GM21367 (cell line): ENCODE data around the gene ERICH6.

Experiments
- ATAC-seq: cut with Tn5 transposase; IDR thresholded peaks from one replicate; pipeline ENCODE4 v1.9.1; 2021; ENCODE audit not compliant: unreplicated experiment

Gene ERICH6

DNA sequence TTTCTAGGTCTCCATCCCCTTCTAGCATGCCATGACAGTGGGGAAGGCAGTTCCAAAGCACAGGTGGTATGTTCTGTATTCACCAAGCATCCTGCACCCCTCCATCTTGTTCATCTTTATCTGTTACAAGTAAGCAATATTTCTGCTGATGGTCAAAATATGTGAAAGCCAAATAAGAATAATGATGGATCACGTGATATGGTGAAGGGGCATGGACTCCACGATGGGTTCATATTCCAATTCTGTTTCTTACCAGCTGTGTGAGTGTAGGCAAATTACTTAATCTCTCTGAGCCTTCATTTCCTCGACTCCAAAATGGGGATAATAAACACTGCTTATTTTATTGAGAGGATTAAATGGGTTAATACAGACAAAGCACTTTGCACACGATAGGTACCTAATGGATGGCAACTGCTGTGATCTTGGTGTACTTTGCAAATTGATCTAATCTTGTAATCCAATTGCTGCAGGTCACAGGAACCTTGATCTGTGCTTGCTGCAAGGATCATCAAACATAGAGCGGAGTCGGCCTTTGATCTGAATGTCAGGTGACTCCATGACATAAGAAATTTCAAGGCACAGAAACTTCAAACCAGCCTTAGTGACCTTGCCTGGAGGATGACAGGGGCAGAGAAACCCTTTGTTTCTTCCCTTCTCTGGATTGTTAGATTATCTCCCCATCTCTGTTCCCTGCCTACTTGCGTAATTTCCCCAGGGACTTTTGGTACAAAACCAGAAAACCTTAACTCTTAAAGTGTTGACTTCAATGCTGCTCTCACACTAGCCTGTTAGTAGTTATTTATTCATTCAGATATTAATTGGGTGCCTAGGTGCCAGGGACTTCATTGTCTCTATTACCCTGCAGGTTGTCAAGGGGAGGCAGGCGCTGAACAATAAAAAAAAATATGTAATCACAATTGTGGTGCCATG is 33.4 kb upstream of the ERICH6 start:
- ATAC-seq, result no peak

DNA sequence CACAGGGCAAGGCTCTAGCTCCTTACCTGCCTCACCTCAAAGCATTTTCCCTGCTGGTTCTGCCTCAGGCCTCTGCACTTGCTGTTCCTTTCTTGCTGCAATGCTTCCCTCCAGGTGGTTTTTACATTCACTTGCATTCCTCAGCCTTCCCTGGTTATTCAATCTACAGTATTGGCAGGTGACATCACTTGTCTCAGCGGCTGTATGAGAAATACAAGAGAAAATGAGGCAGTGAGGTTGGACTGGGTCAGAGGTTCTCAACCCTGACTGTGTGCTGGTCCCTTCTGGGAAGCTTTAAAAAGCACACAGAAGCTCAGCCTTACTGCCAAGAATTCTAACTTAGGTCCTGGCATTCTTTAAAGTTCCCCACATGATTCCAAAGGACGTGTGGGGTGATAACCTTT is 32.6 kb upstream of the ERICH6 start:
- no peak for ATAC-seq

DNA sequence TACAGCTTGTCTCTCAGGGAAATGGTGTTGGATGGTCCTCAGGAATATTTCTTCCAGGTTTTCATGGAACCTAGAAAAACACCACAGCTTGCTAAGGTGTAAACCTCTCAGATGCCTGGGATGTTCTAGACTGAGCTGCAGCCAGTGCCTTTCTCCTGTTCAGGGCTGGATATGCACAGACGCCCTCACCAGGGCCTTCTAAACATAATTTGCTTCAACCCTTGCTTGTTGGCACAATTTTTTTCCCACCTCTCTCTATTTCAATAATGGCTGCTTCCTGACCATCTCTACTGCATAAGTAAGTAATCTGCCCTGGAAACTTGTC is 31.0 kb upstream of the ERICH6 start:
- no peak for ATAC-seq

DNA sequence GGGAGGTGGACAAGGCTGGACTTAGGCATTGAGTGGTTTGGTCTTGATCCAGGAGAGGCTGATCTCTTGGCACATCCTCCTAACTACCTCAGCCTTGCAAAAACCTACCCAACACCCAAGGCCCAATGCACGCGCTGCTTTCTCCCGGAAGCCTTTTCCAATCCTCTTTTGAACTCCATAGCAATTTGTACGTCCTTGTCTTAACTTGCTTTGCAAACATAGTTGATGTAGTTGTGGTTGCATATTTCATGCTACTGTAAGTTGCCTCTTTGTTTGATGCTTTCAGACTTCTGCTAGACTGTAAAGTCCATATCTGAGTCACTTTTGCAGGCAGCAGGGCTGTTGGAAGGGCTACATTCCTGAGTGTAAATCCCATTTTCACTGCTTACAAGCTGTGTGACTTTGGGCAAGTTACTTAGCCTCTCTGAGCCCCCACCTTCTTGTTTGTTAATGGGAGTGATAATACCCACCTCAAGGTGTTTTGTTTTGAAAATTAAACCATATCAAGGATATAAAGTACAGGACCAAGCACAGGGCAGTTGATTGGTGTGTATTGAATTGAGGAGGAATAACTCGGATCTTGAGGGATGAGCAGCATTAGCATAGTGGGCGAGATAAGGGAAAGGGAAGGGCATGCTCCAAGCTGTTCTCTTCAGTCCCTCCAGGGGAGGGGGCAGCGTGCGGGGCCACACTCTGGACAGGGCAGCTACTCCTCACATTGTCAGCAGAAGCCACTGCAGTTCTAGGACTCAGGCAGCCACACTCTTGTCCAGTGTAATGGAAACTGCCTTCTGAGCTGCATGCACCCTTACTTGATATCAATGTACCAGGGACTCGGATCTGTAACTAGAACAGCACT is 30.4 kb upstream of the ERICH6 start:
- ATAC-seq, result no peak

DNA sequence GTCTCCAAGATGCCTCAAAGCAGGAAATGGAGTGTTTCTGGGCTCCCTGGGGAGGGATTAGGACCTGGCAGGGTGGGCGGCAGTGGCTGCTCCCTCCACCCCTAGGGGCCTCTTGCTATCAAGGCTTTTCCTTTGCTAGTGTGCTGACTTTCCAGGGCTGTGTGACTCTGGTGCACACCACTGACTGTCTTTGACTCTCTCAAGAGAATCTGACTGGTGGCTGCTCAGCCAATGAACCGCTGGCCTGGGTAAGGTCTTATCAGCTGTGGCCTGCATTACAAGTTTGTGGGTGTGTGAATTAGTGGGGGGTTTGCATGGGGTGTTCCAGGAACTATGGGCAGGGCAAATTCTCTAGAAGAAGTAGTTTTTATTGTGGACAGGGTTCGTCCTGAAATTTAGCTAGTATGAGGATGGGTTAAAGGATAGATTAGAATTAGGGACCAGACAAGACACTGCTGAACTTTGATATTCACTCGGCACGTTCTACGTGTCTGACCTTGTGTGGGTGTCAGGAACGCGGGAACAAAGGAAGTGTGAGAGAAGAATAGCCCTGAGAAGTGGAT is 29.7 kb upstream of the ERICH6 start:
- no peak for ATAC-seq

DNA sequence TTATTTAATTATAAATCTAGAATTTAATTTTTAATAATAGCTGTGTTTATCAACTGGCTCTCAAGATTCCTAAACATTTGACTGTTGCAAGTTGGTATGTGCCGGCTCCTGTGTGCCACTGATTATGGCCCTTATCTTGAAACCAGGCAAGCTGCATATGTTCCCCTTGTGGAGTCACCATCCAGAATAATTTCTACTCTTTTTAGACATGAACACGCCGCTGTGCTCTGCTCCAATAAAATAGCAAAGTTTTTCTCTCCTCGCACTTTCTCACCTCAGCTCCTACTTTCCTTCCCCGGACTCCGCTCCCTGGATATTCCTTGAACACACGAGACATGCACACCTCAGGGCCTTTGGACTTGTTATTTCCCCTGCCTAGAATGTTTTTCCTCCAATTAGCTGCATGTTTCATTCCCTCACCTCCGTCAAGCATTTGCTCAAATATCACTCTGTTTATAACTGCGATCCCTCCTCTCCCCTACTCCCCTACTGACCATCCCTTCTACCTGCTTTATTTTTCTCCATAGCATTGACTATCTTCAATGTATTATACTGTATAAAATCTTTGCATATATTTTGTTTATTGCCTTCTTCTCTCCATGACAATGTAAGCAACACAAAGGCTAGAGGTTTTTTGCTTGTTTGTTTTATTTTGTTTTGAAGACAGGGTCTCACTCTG is 26.1 kb upstream of the ERICH6 start:
- ATAC-seq, result no peak

DNA sequence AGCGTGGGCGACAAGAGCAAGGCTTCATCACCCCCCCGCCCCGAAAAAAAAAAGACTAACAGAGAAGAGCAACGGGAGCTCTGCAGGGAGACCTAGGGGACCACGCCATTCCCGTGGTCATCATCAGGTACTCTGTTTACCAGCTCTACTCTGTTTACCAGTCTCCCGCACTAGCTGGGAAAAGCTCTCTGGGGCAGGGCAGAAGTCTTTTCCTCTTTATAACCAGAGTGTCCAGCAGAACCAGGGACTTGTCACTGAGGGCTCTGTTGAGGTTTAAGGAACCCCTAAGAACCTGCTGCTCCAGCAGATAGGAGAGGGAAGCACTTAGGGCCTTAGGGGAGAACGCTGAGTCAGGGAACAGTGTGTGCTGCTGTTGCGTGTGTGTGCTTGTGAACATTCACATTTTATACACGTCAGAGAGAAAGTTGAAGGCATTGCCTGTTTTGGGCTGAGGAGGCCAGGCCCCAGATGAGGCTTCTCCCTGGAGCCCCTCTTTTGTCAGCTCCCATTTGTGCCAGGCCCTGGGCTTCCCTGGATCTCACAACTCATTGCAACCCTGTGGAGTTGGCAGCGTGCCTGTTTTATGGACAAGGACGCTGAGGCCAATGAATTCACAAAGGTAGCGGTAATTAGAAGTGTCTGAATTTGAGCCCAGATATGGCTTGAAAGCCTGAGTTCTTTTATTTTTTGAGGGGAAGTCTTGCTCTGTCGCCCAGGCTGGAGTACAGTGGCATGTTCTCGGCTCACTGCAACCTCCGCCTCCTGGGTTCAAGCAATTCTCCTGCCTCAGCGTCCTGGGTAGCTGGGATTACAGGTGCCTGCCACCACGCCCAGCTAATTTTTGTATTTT is 24.2 kb upstream of the ERICH6 start:
- ATAC-seq, result no peak

DNA sequence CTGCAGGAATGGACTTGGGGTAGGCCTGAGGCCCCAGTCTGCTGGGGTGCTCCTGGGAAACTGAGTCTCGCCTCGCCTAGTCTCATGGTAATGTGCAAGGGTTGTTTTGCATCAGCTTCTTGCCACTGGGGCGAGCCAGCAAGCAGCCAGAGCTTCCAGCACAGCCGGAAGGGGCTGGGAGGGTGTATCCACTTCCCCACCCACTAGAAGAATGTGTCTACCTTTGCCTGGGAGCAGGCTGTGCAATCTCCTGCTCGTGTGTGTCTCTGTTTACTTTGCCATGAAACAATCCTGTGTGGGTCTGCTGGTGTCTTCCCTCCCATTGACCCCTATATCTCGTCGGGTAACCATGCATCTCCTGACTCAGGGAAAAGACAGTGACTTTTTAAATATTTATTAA is 21.8 kb upstream of the ERICH6 start:
- no peak for ATAC-seq

DNA sequence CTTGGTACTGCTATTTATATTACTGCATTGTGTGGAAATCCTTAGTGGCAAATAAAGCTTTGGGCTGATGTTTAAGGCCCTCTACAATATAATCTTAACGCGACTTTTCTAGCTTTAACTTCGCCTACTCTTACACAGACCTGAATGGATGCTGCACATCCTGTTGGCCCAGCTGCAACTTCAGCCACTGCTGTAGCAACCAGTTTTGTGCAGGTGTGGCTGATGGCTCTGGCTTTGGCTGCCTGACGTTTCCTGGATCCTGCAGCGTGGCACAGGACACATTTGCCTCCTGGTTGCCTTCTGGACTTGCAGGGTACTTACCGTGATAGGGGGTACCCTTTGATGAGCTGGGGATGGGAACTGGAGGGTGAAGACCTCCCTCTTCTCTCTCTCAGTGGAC is 20.2 kb upstream of the ERICH6 start:
- no peak for ATAC-seq

DNA sequence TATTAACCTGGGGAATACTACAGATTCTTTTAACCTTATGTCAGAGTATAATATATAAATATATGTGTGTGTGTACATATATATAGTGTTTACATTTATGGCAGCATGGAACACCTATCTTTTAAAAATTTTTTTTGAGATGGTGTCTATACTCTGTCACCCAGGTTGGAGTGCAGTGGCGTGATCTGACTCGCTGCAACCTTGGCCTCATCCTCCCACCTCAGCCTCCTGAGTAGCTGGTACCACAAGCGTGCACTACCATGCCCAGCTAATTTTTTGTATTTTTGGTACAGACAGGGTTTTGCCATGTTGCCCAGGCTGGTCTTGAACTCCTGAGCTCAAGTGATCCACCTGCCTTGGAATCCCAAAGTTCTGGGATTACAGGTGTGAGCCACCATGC is 18.5 kb upstream of the ERICH6 start:
- no peak for ATAC-seq

DNA sequence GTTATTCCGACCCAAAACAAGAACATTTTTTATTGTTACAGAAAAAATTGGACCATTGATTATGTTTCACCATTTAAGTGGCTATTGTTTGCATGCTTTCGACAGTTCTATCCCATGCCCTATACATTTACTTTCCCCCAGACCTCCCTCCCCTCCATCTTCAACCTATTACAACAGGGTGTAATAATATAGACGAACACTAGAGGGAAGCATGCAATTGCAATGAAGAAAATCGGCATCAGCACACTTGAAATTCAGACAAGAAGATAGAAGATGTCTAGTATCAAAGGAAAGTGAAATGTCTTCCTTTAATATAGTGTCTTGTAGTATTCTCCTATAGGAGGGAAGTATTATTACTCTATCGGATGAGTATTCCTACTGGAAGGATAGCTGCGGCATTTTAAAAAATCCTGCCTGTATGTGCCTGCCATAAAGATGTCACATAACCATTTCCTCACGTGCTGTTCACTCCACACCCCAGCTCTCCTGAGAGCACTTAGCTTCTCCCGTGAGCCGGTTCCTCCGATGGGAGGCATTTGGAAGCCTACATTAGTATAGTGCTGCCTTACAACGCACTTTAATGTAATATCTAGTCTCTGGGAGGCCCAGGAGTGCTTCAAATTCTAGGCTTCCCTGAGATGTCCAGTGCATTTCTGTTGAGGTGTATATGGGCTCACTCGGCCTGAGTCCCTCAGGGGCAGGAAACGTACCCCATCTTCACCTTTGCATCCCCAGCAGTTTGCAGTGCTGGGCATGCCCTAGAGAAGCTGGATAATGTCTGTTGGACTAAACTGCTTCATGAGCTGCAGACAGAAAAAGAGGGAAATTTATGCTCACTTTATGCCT is 17.8 kb upstream of the ERICH6 start:
- no peak for ATAC-seq

DNA sequence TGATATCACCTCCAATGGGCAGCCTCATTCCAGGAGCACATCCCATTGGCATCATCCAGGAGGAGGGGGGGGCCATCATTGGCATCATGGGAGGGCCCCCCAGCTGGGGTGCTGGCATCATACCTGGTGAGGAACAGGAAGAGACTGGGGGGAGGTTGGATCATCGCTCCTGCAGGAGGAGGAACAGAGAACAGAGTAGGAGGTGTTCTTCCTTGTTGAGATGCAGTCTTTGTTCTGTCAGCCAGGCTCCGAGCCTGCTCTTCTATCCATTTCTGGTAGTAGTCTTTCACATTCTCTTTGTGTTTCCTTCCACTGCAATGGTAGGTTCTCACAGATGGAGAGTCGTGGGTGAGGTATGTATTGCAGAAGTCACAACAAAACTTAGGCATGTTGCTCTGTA is 16.7 kb upstream of the ERICH6 start:
- no peak for ATAC-seq

DNA sequence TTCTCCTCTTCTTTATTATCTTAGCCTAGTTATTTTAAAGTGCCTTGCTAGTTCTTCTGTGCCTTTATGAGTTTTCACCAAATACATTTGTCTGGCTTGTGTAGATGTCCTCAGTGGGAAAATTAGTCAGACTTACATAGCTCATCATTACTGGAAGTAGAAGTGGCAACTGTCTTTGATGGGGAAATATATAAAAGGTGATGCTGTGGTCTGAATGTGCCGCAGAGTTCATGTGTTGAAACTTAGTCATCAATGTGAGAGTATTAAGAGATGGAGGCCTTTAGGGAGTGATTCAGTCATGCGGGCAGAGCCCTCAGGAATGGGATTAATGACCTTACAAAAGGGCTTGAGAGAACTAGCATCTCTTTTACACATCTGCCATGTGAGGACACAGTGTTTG is 6.4 kb upstream of the ERICH6 start:
- no peak for ATAC-seq

DNA sequence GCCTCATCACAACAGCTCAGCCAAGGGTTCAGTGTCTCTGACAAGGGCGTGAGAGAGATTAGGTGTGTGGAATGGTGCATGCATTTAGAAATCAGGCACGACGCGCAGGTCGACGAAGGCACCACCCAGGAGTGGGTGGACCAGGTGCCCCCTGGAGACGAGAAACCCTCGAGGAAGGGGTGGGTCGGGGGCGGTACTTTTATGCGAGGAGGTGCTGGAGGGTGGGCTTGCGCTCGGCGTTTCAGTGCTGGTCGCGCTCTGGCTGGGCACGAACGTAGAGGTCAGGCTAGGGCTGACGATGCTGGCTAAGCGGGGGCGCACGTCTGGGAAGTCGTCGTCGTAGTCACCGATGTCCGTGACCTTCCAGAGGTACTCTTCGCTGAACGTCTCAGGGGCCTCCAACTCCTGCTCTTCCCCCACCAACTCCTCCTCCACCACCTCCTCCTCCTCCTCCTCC is 393 bp downstream of the ERICH6 start:
- peak; percentile 33 for ATAC-seq

DNA sequence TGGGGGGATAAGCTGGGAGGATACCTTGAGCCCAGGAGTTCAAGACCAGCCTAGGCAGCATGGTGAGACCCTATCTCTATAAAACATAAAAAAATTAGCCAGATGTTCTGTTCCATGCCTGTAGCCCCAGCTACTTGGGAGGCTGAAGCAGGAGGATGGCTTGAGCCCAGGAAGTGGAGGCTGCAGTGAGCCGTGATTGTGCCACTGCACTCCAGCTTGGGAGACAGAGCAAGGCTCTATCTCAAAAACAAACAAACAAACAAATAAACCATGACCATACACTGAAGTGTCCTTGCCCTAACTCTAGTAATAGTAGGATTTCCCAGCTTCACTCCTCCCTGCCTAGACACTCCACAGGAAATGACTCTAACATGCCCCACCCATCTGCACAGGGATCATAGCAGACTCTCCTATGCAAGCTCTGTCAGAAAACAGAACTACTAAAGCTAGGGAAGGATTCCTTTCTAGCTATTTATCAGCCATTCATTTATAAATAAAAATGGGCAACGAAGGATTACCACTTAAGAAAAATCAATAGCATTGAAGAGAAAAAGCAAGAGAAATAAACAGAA is 4.6 kb downstream of the ERICH6 start:
- no peak for ATAC-seq

DNA sequence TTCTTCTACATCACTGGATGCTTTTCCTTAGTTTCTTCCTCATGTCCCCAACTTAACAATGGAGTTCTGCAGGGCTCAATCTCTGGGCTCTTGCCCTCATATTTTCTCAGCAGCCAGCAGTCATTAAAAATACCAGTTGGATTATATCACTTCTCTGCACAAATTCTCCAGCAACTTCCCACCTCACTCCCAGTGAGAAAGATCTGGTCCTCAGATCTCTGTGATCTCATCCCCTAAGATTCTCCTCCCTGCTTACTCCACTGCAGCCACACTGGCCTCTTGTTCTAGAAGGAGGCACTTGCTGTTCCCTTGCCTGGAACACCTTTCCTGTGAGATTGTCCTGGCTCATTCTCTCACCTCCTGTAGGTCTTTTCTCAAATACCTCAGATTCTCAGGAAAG is 6.1 kb downstream of the ERICH6 start:
- no peak for ATAC-seq

DNA sequence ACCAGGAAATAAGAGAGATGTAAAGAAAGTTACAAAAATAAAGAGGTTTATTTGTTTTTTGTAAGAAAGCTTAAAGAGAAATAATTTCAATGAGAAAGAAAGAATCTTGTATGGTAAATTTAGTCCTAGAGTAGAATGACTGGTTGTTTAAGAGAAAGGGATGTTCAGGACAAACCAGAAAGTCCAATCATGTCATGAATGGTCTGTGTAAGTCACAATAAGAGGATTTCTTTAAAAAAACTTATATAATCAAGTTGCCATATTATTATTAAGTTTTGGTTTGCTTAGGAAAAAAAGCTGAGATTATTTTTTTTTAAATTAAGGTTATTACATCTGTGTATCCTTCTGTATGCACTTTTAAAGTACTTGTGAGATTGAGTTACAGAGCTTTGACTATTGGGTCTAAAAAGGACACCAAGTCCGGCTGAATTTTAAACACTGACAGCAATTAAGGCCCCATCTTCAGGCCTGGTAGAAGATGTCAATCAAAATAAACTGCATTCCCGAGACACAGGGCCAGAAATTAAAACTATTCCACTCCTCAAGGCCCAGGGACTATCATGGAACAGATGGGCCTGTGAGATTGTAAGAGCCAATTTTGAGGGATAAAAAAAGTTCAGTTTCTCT is 12.2 kb downstream of the ERICH6 start:
- no peak for ATAC-seq

DNA sequence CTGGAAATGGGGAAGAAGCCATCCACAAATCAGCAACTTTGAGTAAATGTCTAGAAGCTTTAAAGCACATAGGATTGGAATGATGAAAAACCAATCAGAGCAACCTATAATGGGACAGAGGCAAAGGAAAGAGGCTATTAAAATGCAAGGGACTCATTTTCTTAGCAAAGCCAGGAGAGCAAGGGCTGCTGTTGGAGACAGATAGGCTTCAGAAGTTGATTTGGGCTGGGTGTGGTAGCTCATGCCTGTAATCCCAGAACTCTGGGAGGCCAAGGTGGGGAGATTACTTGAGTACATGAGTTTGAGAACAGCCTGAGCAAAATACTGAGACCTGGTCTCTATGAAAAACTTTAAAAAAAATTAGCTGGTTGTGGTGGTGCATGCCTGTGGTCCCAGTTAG is 16.1 kb downstream of the ERICH6 start:
- ATAC-seq, result no peak

DNA sequence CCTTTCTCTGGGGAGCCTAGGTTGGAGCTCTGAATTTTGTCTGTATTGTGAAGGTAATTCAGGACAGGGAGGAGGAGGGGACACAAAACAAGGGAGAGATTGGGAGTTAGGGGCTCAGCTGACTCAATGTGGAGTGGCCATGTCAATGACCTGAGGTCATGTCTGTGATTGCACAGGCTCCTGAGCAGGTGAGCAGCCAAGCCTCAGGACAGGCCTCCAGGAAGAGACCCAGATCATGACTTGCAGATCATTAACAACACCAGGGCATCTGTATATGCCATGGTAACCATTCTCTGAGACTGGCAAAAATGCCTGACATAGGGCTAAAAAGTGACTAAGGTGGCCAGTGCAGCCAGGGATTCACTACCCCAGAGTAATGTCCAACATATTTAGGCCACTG is 20.9 kb downstream of the ERICH6 start:
- ATAC-seq, result no peak
